HepG2 (cell line): ENCODE data around the gene EZH1. TPM values are rescaled to one million over a fixed set of nuclear protein-coding genes. Genes with fewer than 3 reads are reported as not detected.

Experiments
- ATF7-NPFF ChIP-seq: sonication (generic); formaldehyde crosslinking; IDR thresholded peaks from 2 replicates; pipeline ENCODE4 v1.8.1; 2023; ENCODE audit warnings: mild to moderate bottlenecking, low read depth, missing genetic modification reagents, moderate library complexity
- FUBP1 ChIP-seq: sonication (generic); formaldehyde crosslinking; IDR thresholded peaks from 2 replicates; pipeline ENCODE4 v1.5.1; 2020; ENCODE audit warnings: missing genetic modification reagents, mild to moderate bottlenecking, borderline replicate concordance
- GATA4 ChIP-seq: sonication (generic); IDR thresholded peaks from 2 replicates; pipeline ENCODE4 v1.6.1; 2016; ENCODE audit warnings: antibody characterized with exemption, low read depth, borderline replicate concordance
- IRF9 ChIP-seq: sonication (generic); formaldehyde crosslinking; IDR thresholded peaks from 2 replicates; pipeline ENCODE4 v1.8.0; 2022; ENCODE audit warnings: missing genetic modification reagents, mild to moderate bottlenecking, borderline replicate concordance
- SMAD3 ChIP-seq: sonication (generic); formaldehyde crosslinking; IDR thresholded peaks from 2 replicates; pipeline ENCODE4 v1.4.0; 2020; ENCODE audit warnings: missing genetic modification reagents
- SPEN ChIP-seq: sonication (generic); formaldehyde crosslinking; IDR thresholded peaks from 2 replicates; pipeline ENCODE4 v1.5.1; 2020; ENCODE audit warnings: low read depth, mild to moderate bottlenecking, missing genetic modification reagents
- ZC3H13 ChIP-seq: sonication (generic); formaldehyde crosslinking; IDR thresholded peaks from 2 replicates; pipeline ENCODE4 v1.8.1; 2023; ENCODE audit warnings: mild to moderate bottlenecking, missing genetic modification reagents, moderate library complexity
- ZNF512B ChIP-seq: sonication (generic); formaldehyde crosslinking; IDR thresholded peaks from 2 replicates; pipeline ENCODE4 v1.5.1; 2020; ENCODE audit warnings: missing genetic modification reagents, mild to moderate bottlenecking, borderline replicate concordance
- ZNF563 ChIP-seq: sonication (generic); formaldehyde crosslinking; IDR thresholded peaks from 2 replicates; pipeline ENCODE4 v1.8.0; 2022; ENCODE audit warnings: mild to moderate bottlenecking, moderate library complexity, missing genetic modification reagents
- ZNF574 ChIP-seq: sonication (generic); formaldehyde crosslinking; IDR thresholded peaks from 2 replicates; pipeline ENCODE4 v1.4.0; 2020; ENCODE audit warnings: missing genetic modification reagents
- ZNF598 ChIP-seq: sonication (generic); formaldehyde crosslinking; IDR thresholded peaks from 2 replicates; pipeline ENCODE4 v1.5.1; 2020; ENCODE audit warnings: mild to moderate bottlenecking, missing genetic modification reagents, borderline replicate concordance
- ZSCAN12 ChIP-seq: sonication (generic); formaldehyde crosslinking; IDR thresholded peaks from 2 replicates; pipeline ENCODE4 v1.9.0; 2021; ENCODE audit warnings: mild to moderate bottlenecking, missing genetic modification reagents
- ZSCAN22 ChIP-seq: sonication (generic); formaldehyde crosslinking; IDR thresholded peaks from 2 replicates; pipeline ENCODE4 v1.4.0; 2020; ENCODE audit warnings: mild to moderate bottlenecking, missing genetic modification reagents
- ZSCAN25 ChIP-seq: sonication (generic); formaldehyde crosslinking; IDR thresholded peaks from 2 replicates; pipeline ENCODE4 v1.8.0; 2022; ENCODE audit warnings: mild to moderate bottlenecking, missing genetic modification reagents
- polyA plus RNA-seq, 8 experiments: library from polyadenylated mRNA; depleted of rRNA in 3 of 8; stranded (reverse) in 7 of 8; unstranded in 1 of 8; fragments of >200 nt; fragmentation: Illumina TruSeq in 4 of 8; extraction: Trizol in 4 of 8; gene quantifications; 2 replicates each; pipeline versions ENCODE4 v1.2.1 to v1.2.3, GENCODE V29; 2011 to 2016; ENCODE audit warnings: low read depth in 4 of 8, missing spikeins in 1 of 8, mixed read lengths in 1 of 8; ENCODE audit not compliant: insufficient read depth in 1 of 8
- total RNA-seq, 5 experiments: library from RNA; depleted of rRNA; stranded (reverse); fragments of >200 nt; fragmentation: Illumina TruSeq; extraction: Trizol; gene quantifications; 2 replicates each; pipeline ENCODE4 v1.2.3, GENCODE V29; 2016; ENCODE audit warnings: low read depth in 1 of 5

The EZH1 gene
- total and polyA plus RNA-seq, 2 of the 13 experiments (the other 11 are each of a cell fraction or from before 2014, with no cell fraction given) = 11.6 to 24.0 TPM

- TF ChIP-seq ZSCAN22 (CRISPR knock-in tag) (no peak), ZSCAN12 (CRISPR knock-in tag) (no peak), IRF9 (no peak; the same call in 1 of the 2 replicates), ZNF598 (CRISPR knock-in tag) (no peak), ATF7-NPFF (CRISPR knock-in tag) (peak; percentile 11; the same call in 1 of the 2 replicates), SPEN (peak; percentile 43; the same call in 1 of the 2 replicates), ZNF512B (CRISPR knock-in tag) (0 out of 2 replicates have a peak, but pooled peaks have one; percentile 80), ZSCAN25 (CRISPR knock-in tag) (no peak), GATA4 (peak; percentile 38; the same call in 1 of the 2 replicates), ZNF574 (CRISPR knock-in tag) (peak; percentile 81), FUBP1 (peak; percentile 68; the same call in 1 of the 2 replicates), SMAD3 (peak; percentile 89; the same call in 1 of the 2 replicates), ZC3H13 (CRISPR knock-in tag) (no peak), ZNF563 (CRISPR knock-in tag) (peak; percentile 25; the same call in 1 of the 2 replicates)
Observed at GRCh38 chr17:42677921-42678781, 66.7 kb downstream of the EZH1 start (continued).
